Kidney (tissue), 14 donors: ENCODE results near the gene WDR70. TPM values are rescaled to one million over a fixed set of nuclear protein-coding genes. Genes with fewer than 3 reads are reported as not detected.

ENCODE experiments used
- DNase-seq, 5 donors: peaks; one replicate each; pipeline ENCODE4 v3.0.0-alpha.2; 2013 to 2020
- FAIRE-seq: peaks from 2 replicates; lab custom pipeline; 2012; peaks lifted over from hg19 to GRCh38; lab: Jason Lieb, UNC
- H3K27ac ChIP-seq, 2 donors: one replicate each; pipeline ENCODE4 v1.7.0; 2013; ENCODE audit warnings: low read depth in 2 of 2, low read length in 2 of 2, inconsistent platforms in 1 of 2
- H3K27me3 ChIP-seq: one replicate; pipeline ENCODE4 v1.7.1; 2013; ENCODE audit warnings: low read length, inconsistent platforms; ENCODE audit not compliant: control insufficient read depth, insufficient read depth
- H3K36me3 ChIP-seq, 3 donors: one replicate each; pipeline versions ENCODE4 v1.7.0 to v1.7.1; 2013; ENCODE audit warnings: low read length in 3 of 3, control low read depth in 1 of 3, inconsistent platforms in 1 of 3; ENCODE audit not compliant: insufficient read depth in 3 of 3, control insufficient read depth in 2 of 3
- H3K4me1 ChIP-seq, 3 donors: one replicate each; pipeline versions ENCODE4 v1.7.0 to v1.7.1; 2013; ENCODE audit warnings: low read length in 3 of 3, inconsistent platforms in 1 of 3, low read depth in 1 of 3; ENCODE audit not compliant: control insufficient read depth in 2 of 3, insufficient read depth in 2 of 3
- H3K4me3 ChIP-seq, 3 donors: one replicate each; pipeline versions ENCODE4 v1.7.0 to v1.8.1; 2013; ENCODE audit warnings: low read length in 3 of 3, control low read depth in 1 of 3, inconsistent platforms in 1 of 3
- H3K9ac ChIP-seq, 3 donors: one replicate each; pipeline versions ENCODE4 v1.7.0 to v1.7.1; 2013; ENCODE audit warnings: low read length in 3 of 3, control low read depth in 1 of 3, inconsistent platforms in 1 of 3
- H3K9me3 ChIP-seq, 3 donors: one replicate each; pipeline versions ENCODE4 v1.7.0 to v1.7.1; 2013; ENCODE audit warnings: low read length in 3 of 3, control low read depth in 1 of 3, inconsistent platforms in 1 of 3; ENCODE audit not compliant: control insufficient read depth in 2 of 3, insufficient read depth in 1 of 3
- CTCF ChIP-seq: IDR thresholded peaks from 3 replicates; pipeline ENCODE4 v1.5.1; 2012; ENCODE audit warnings: mild to moderate bottlenecking, moderate library complexity, borderline replicate concordance; ENCODE audit not compliant: insufficient read depth; ENCODE audit errors: extremely low read depth
- intact Hi-C: fragments of 100-400 bp; cut with DNase I; formaldehyde crosslinking; loops from one replicate; pipeline ENCODE4 v1.11.1; 2022
- polyA plus RNA-seq: library from polyadenylated mRNA; stranded (reverse); fragments of 350-450 nt; fragmentation: Illumina TruSeq; extraction: RNeasy Lipid Tissue Mini Kit (QIAGEN cat#74804); gene quantifications from one replicate; pipeline ENCODE4 v1.2.3, GENCODE V29; 2014; ENCODE audit warnings: low read depth, low replicate concordance; ENCODE audit not compliant: insufficient read depth
- total RNA-seq: library from RNA; stranded (reverse); fragmentation: NEBNext Ultra II Directional; extraction: Animal tissue kit (Norgen Biotek cat#: 25700); gene quantifications from one replicate; pipeline ENCODE4 v1.2.1, GENCODE V29; 2021
- donor health status: control.
- donor health status: control.
- donor health status: control.
- donor health status: control.
- donor health status: control.
- donor health status: DM: yes; HTN: yes; CAD: no.
- donor health status: Normal renal cell carcinoma (clear cell type).

WDR70 gene
- total and polyA plus RNA-seq, 2 donors from 2014 or later: 27.2 to 32.3 TPM

- no peak for FAIRE-seq
- DNase-seq: no peak
- H3K27ac ChIP-seq: no peak overlapping the region
- H3K4me1 ChIP-seq: no peaks in the 10 kb centered on the region
- TF ChIP-seq CTCF: no peak
- no peak overlapping the region for H3K9ac ChIP-seq
- H3K36me3 ChIP-seq: peaks cover 0 to 3% (median 0%) of the 10 kb centered on the region in 3 donors
- H3K9me3 ChIP-seq: no peaks in the 10 kb centered on the region
- intact Hi-C loops: no loop called here
- H3K4me3 ChIP-seq: no peak overlapping the region
- H3K27me3 ChIP-seq: no peaks in the 10 kb centered on the region
Measured at GRCh38 chr5:37501152-37501551, 122.0 kb downstream of the WDR70 start.

- FAIRE-seq: no peak
- Histone ChIP-seq H3K27me3 (no peaks in the 10 kb centered on the region), H3K4me3 (no peak overlapping the region), H3K9me3 (no peaks in the 10 kb centered on the region), H3K36me3 (no peaks in the 10 kb centered on the region), H3K4me1 (no peaks in the 10 kb centered on the region), H3K27ac (no peak overlapping the region), H3K9ac (no peak overlapping the region)
- no peak for TF ChIP-seq CTCF
- intact Hi-C loops: no loop called here
- no peak for DNase-seq
Measured at GRCh38 chr5:37506241-37506640, 127.1 kb downstream of the WDR70 start.

- no peaks in the 10 kb centered on the region for H3K27me3 ChIP-seq
- H3K9ac ChIP-seq: no peak overlapping the region
- H3K4me1 ChIP-seq: no peaks in the 10 kb centered on the region
- DNase-seq: no peak
- TF ChIP-seq CTCF: no peak
- no peaks in the 10 kb centered on the region for H3K36me3 ChIP-seq
- intact Hi-C loops: no loop called here
- H3K27ac ChIP-seq: no peak overlapping the region
- no peak overlapping the region for H3K4me3 ChIP-seq
- no peaks in the 10 kb centered on the region for H3K9me3 ChIP-seq
- no peak for FAIRE-seq
Measured at GRCh38 chr5:37506722-37507121, 127.6 kb downstream of the WDR70 start.

GRCh38 chr5:37511646-37512045 is 132.5 kb downstream of the WDR70 start:
- Histone ChIP-seq H3K9me3 (no peaks in the 10 kb centered on the region), H3K4me1 (no peaks in the 10 kb centered on the region), H3K36me3 (no peaks in the 10 kb centered on the region), H3K27ac (no peak overlapping the region), H3K9ac (no peak overlapping the region), H3K4me3 (no peak overlapping the region), H3K27me3 (no peaks in the 10 kb centered on the region)
- DNase-seq (no peak), FAIRE-seq (no peak)
- no peak for TF ChIP-seq CTCF
- intact Hi-C loops: no loop called here
